ENCODE results near the gene PPM1E.

DNA sequence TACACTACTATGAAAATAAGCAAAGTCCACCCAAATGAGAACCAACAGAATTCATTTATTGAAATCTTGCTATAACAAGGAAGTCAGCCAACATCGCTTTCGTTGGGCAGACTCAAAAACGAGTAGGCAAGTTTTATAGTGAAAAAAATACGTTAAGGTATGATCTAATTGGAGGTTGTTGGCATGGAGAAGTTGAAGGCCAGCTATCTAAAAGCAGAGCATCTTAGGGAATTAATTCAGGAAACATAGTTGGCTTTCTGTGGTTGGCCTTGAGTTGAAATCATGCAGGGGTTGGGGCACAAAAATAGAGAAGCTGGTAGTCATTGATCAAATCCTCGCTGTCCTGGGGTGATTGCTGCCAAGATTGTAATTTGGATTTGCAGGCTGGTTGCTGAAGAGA lies 118.3 kb downstream of the PPM1E start:
- TF ChIP-seq, protein P1, sequence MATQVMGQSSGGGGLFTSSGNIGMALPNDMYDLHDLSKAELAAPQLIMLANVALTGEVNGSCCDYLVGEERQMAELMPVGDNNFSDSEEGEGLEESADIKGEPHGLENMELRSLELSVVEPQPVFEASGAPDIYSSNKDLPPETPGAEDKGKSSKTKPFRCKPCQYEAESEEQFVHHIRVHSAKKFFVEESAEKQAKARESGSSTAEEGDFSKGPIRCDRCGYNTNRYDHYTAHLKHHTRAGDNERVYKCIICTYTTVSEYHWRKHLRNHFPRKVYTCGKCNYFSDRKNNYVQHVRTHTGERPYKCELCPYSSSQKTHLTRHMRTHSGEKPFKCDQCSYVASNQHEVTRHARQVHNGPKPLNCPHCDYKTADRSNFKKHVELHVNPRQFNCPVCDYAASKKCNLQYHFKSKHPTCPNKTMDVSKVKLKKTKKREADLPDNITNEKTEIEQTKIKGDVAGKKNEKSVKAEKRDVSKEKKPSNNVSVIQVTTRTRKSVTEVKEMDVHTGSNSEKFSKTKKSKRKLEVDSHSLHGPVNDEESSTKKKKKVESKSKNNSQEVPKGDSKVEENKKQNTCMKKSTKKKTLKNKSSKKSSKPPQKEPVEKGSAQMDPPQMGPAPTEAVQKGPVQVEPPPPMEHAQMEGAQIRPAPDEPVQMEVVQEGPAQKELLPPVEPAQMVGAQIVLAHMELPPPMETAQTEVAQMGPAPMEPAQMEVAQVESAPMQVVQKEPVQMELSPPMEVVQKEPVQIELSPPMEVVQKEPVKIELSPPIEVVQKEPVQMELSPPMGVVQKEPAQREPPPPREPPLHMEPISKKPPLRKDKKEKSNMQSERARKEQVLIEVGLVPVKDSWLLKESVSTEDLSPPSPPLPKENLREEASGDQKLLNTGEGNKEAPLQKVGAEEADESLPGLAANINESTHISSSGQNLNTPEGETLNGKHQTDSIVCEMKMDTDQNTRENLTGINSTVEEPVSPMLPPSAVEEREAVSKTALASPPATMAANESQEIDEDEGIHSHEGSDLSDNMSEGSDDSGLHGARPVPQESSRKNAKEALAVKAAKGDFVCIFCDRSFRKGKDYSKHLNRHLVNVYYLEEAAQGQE (IDR thresholded peaks at IDR 0.05; ENCODE audit: insufficient read depth in 1 of 2, low read depth in 2 of 2, low read length in 2 of 2), result no peak
- TF ChIP-seq POLR2AphosphoS5 (IDR thresholded peaks at IDR 0.05; ENCODE audit: low read depth, low read length), result no peak
